SJSA1 (cell line): ENCODE measurements around the gene RELN. TPM values are rescaled to one million over a fixed set of nuclear protein-coding genes. Genes with fewer than 3 reads are reported as not detected.

ENCODE experiments used
- DNase-seq, 2 experiments: peaks; one replicate each; pipeline ENCODE4 v3.0.0-alpha.2; 2015 to 2020; ENCODE audit warnings: low spot score in 2 of 2, low read depth in 1 of 2
- H3K27ac ChIP-seq: fragments of 250-450 bp; sonication (Bioruptor Pico); 2 replicates; pipeline ENCODE4 v1.5.1; 2020; ENCODE audit warnings: mild to moderate bottlenecking, moderate library complexity
- H3K27me3 ChIP-seq: fragments of 250-450 bp; sonication (Bioruptor Pico); replicated peaks from 2 replicates; pipeline ENCODE4 v1.5.1; 2020; ENCODE audit warnings: mild to moderate bottlenecking, moderate library complexity
- H3K36me3 ChIP-seq: fragments of 250-450 bp; sonication (Bioruptor Pico); 2 replicates; pipeline ENCODE4 v1.5.1; 2020; ENCODE audit warnings: mild to moderate bottlenecking
- H3K4me1 ChIP-seq: fragments of 250-450 bp; sonication (Bioruptor Pico); replicated peaks from 2 replicates; pipeline ENCODE4 v1.6.1; 2021; ENCODE audit warnings: mild to moderate bottlenecking
- H3K4me3 ChIP-seq: fragments of 250-450 bp; sonication (Bioruptor Pico); 2 replicates; pipeline ENCODE4 v1.5.1; 2020; ENCODE audit warnings: mild to moderate bottlenecking
- H3K9me3 ChIP-seq: fragments of 250-450 bp; sonication (Bioruptor Pico); replicated peaks from 2 replicates; pipeline ENCODE4 v1.5.1; 2020; ENCODE audit warnings: mild to moderate bottlenecking
- total RNA-seq: library from RNA; depleted of rRNA; stranded (reverse); fragments of >200 nt; shearing (Covaris generic); gene quantifications from 2 replicates; pipeline ENCODE4 v1.2.3, GENCODE V29; 2014

The RELN gene
- total RNA-seq, 1 experiment from 2014 or later: 0.03 TPM

- no peak overlapping the region for H3K4me3 ChIP-seq
- no peaks in the 10 kb centered on the region for H3K36me3 ChIP-seq
- H3K9me3 ChIP-seq: no peaks in the 10 kb centered on the region
- H3K27ac ChIP-seq: no peak overlapping the region
- H3K27me3 ChIP-seq: peaks cover 4% of the 10 kb centered on the region; the same call in 1 of the 2 replicates
- no peaks in the 10 kb centered on the region for H3K4me1 ChIP-seq
- no peak for DNase-seq
Measured at GRCh38 chr7:103480771-103481170, 508.7 kb downstream of the RELN start.

GRCh38 chr7:103474956-103475355 lies 514.5 kb downstream of the RELN start:
- no peak overlapping the region for H3K4me3 ChIP-seq
- H3K27ac ChIP-seq: no peak overlapping the region
- peaks cover 3% of the 10 kb centered on the region; the same call in 1 of the 2 replicates for H3K27me3 ChIP-seq
- no peak for DNase-seq
- no peaks in the 10 kb centered on the region for H3K9me3 ChIP-seq
- H3K36me3 ChIP-seq: no peaks in the 10 kb centered on the region
- no peaks in the 10 kb centered on the region for H3K4me1 ChIP-seq

- 0 out of 2 replicates have a peak, but pooled peaks cover 3% of the 10 kb centered on the region for H3K27me3 ChIP-seq
- no peaks in the 10 kb centered on the region for H3K9me3 ChIP-seq
- H3K4me1 ChIP-seq: no peaks in the 10 kb centered on the region
- no peak overlapping the region for H3K4me3 ChIP-seq
- no peak overlapping the region for H3K27ac ChIP-seq
- no peaks in the 10 kb centered on the region for H3K36me3 ChIP-seq
- DNase-seq: no peak
Measured at GRCh38 chr7:103469095-103469948, 520.1 kb downstream of the RELN start.

- DNase-seq: no peak
- Histone ChIP-seq H3K4me1 (no peaks in the 10 kb centered on the region), H3K27ac (no peak overlapping the region), H3K9me3 (no peaks in the 10 kb centered on the region), H3K36me3 (no peaks in the 10 kb centered on the region), H3K27me3 (peaks cover 6% of the 10 kb centered on the region; the same call in 1 of the 2 replicates), H3K4me3 (no peak overlapping the region)
Measured at GRCh38 chr7:103466814-103467213, 522.6 kb downstream of the RELN start.

- H3K4me3 ChIP-seq: no peak overlapping the region
- H3K36me3 ChIP-seq: no peaks in the 10 kb centered on the region
- peaks cover 16% of the 10 kb centered on the region; the same call in 1 of the 2 replicates for H3K27me3 ChIP-seq
- no peaks in the 10 kb centered on the region for H3K9me3 ChIP-seq
- H3K27ac ChIP-seq: no peak overlapping the region
- H3K4me1 ChIP-seq: no peaks in the 10 kb centered on the region
- no peak for DNase-seq
Measured at GRCh38 chr7:103462358-103462757, 527.1 kb downstream of the RELN start.

GRCh38 chr7:103447073-103447960 lies 542.1 kb downstream of the RELN start:
- peak; percentile 16 to 47 for DNase-seq
- Histone ChIP-seq H3K4me1 (no peaks in the 10 kb centered on the region; the same call in 1 of the 2 replicates), H3K27me3 (peaks cover 46% of the 10 kb centered on the region), H3K27ac (no peak overlapping the region), H3K4me3 (no peak overlapping the region), H3K9me3 (no peaks in the 10 kb centered on the region), H3K36me3 (no peaks in the 10 kb centered on the region)

- peaks cover 48% of the 10 kb centered on the region for H3K27me3 ChIP-seq
- no peaks in the 10 kb centered on the region; the same call in 1 of the 2 replicates for H3K4me1 ChIP-seq
- no peak within 1 kb of the TSS for H3K27ac ChIP-seq
- no peaks in the 10 kb centered on the region for H3K36me3 ChIP-seq
- no peaks in the 10 kb centered on the region for H3K9me3 ChIP-seq
- DNase-seq: no peak
- no peak within 1 kb of the TSS for H3K4me3 ChIP-seq
Measured at GRCh38 chr7:103446049-103446520, 543.4 kb downstream of the RELN start, which contains the start of gene SLC26A5. Gene SLC26A5 (minus strand): TSS chr7:103446207. CDS start chr7:103421514, 24,693 bp downstream.

GRCh38 chr7:103445228-103446048 lies 544.0 kb downstream of the RELN start:
- H3K36me3 ChIP-seq: no peaks in the 10 kb centered on the region
- H3K27ac ChIP-seq: no peak overlapping the region
- peak in 1 of 2 experiments; percentile 1 for DNase-seq
- no peak overlapping the region for H3K4me3 ChIP-seq
- H3K4me1 ChIP-seq: no peaks in the 10 kb centered on the region; the same call in 1 of the 2 replicates
- no peaks in the 10 kb centered on the region for H3K9me3 ChIP-seq
- H3K27me3 ChIP-seq: peaks cover 48% of the 10 kb centered on the region

- Histone ChIP-seq H3K4me3 (no peak overlapping the region), H3K36me3 (no peaks in the 10 kb centered on the region), H3K27me3 (peaks cover 33% of the 10 kb centered on the region), H3K9me3 (no peaks in the 10 kb centered on the region), H3K27ac (no peak overlapping the region), H3K4me1 (no peaks in the 10 kb centered on the region)
- DNase-seq: no peak
Measured at GRCh38 chr7:103439661-103440060, 549.8 kb downstream of the RELN start.

- H3K27me3 ChIP-seq: peaks cover 16% of the 10 kb centered on the region
- no peaks in the 10 kb centered on the region for H3K4me1 ChIP-seq
- H3K36me3 ChIP-seq: no peaks in the 10 kb centered on the region
- H3K4me3 ChIP-seq: no peak overlapping the region
- DNase-seq: no peak
- H3K9me3 ChIP-seq: no peaks in the 10 kb centered on the region
- H3K27ac ChIP-seq: no peak overlapping the region
Measured at GRCh38 chr7:103437623-103438022, 551.8 kb downstream of the RELN start.

- H3K27ac ChIP-seq: no peak overlapping the region
- H3K36me3 ChIP-seq: no peaks in the 10 kb centered on the region
- peaks cover 6% of the 10 kb centered on the region for H3K27me3 ChIP-seq
- no peak for DNase-seq
- H3K4me3 ChIP-seq: no peak overlapping the region
- no peaks in the 10 kb centered on the region for H3K4me1 ChIP-seq
- H3K9me3 ChIP-seq: no peaks in the 10 kb centered on the region
Measured at GRCh38 chr7:103432712-103433111, 556.7 kb downstream of the RELN start.

- Histone ChIP-seq H3K36me3 (no peaks in the 10 kb centered on the region), H3K4me3 (no peak overlapping the region), H3K27ac (no peak overlapping the region), H3K4me1 (no peaks in the 10 kb centered on the region), H3K27me3 (0 out of 2 replicates have a peak, but pooled peaks cover 5% of the 10 kb centered on the region), H3K9me3 (no peaks in the 10 kb centered on the region)
- DNase-seq: no peak
Measured at GRCh38 chr7:103425177-103425576, 564.3 kb downstream of the RELN start.
